RWPE1 (cell line): Measurements from ENCODE around the gene CEP104.

Experiments
- CTCF ChIA-PET: fragments of 350-600 bp; sonication (Branson Sonifier 250); formaldehyde crosslinking; extraction: SDS; loops from one replicate; lab custom pipeline; 2021; lab: Yijun Ruan, JAX
- POLR2A ChIA-PET: fragments of 400-600 bp; formaldehyde crosslinking; extraction: SDS; loops from one replicate; lab custom pipeline; 2020; ENCODE audit warnings: antibody characterized with exemption; ENCODE audit not compliant: low non-redundant PET; lab: Yijun Ruan, JAX
- DNase-seq: peaks from one replicate; pipeline ENCODE4 v3.0.0; 2012; ENCODE audit warnings: low spot score
- H3K27ac ChIP-seq: fragments of 450-650 bp; 2 replicates; pipeline ENCODE4 v1.5.1; 2017
- TF ChIP-seq, protein P1 (sequence below): fragments of 450-650 bp; conservative IDR thresholded peaks from 2 replicates; pipeline ENCODE4 v1.5.1; 2017; ENCODE audit warnings: low read depth, mild to moderate bottlenecking

CEP104 gene

DNA sequence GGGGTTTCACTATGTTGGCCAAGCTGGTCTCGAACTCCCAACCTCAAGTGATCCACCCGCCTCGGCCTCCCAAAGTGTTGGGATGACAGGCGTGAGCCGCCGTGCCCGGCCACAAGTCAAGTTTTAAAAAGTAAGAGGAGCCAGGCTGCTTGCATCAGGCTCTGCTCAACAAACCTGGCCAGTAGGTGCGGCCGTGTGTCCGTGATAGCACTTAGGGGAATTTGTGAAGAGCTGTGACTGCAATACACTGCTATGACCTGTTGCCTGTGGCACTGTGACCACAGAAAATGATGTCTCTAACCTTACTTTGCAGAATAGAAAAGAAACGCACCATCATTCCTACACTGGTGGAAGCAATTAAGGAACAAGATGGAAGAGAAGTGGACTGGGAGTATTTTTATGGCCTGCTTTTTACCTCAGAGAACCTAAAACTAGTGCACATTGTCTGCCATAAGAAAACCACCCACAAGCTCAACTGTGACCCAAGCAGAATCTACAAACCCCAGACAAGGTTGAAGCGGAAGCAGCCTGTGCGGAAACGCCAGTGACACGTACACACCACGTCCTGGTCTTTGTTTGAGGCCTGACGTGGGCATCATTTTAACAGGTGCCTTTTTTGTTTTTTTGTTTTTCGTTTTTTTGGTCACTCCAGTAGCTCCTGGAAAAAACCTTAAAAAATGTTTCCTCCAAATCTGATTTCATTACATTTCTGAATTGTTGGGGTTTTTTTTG lies 26.3 kb upstream of the CEP104 start:
- ChIA-PET POLR2A (interaction anchor here (0.6 kb wide), 1 partner anchor 26 kb away, joined by 4 read pairs; the partner anchor contains the start of gene DFFB), CTCF (interaction anchor here (0.6 to 1.0 kb wide), 4 partner anchors 16 to 491 kb away, joined by 3 to 9 read pairs (median 4); no protein-coding TSS in a partner anchor)
- TF ChIP-seq, protein P1, sequence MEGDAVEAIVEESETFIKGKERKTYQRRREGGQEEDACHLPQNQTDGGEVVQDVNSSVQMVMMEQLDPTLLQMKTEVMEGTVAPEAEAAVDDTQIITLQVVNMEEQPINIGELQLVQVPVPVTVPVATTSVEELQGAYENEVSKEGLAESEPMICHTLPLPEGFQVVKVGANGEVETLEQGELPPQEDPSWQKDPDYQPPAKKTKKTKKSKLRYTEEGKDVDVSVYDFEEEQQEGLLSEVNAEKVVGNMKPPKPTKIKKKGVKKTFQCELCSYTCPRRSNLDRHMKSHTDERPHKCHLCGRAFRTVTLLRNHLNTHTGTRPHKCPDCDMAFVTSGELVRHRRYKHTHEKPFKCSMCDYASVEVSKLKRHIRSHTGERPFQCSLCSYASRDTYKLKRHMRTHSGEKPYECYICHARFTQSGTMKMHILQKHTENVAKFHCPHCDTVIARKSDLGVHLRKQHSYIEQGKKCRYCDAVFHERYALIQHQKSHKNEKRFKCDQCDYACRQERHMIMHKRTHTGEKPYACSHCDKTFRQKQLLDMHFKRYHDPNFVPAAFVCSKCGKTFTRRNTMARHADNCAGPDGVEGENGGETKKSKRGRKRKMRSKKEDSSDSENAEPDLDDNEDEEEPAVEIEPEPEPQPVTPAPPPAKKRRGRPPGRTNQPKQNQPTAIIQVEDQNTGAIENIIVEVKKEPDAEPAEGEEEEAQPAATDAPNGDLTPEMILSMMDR, result no peak
- DNase-seq, result no peak
- no peak overlapping the region for H3K27ac ChIP-seq

DNA sequence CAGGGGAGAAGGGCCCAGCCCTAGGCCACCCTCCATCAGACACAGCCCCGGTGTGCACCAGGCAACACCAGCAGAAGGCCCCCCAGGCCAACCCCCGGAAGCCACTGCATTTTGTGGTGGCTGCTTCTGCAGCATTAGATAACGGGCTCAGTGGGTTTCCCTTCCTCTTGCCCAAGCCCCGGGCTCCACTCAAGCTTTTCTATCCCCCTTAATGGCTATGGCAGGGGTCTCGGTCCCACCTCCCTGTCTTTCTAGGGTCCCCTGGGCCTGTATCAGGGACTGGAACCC lies 24.1 kb upstream of the CEP104 start:
- POLR2A ChIA-PET, result no interaction called here
- TF ChIP-seq, protein P1, result no peak
- CTCF ChIA-PET, result no interaction called here
- DNase-seq, result no peak
- H3K27ac ChIP-seq, result no peak overlapping the region

DNA sequence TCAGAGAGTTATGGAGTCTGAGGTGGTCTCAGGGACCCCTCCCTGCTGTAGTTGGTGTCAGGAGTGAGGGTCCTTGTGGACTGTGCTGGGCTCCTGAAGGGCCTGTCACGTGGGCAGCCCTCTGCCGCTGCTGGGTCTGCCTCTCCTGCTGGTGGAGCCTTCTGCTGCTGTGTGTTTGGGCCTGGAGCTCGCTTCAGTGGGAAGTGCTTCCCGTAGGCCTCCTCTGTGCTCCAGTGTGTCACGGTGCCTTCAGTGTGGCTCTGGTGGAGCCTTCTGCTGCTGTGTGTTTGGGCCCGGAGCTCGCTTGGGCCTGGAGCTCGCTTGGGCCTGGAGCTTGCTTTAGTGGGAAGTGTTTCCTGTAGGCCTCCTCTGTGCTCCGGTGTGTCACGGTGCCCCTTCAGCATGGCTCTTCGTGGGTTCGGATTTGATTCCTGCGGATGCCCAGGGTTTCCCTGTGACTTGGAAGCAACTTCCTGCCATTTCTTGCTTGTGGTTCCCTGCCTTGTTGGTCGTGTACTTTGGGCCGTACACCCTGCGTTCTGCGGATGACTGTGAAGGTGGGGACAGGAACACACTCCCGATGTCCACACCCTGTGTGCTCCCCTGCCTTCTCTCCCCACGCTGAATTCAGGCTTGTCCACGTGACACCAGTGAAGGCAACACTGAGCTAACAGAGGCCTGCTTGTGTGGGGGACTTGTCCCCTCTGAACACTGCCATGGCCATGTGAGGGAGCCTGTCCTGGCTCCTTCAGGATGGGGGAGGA lies 23.6 kb upstream of the CEP104 start:
- CTCF ChIA-PET, result no interaction called here

DNA sequence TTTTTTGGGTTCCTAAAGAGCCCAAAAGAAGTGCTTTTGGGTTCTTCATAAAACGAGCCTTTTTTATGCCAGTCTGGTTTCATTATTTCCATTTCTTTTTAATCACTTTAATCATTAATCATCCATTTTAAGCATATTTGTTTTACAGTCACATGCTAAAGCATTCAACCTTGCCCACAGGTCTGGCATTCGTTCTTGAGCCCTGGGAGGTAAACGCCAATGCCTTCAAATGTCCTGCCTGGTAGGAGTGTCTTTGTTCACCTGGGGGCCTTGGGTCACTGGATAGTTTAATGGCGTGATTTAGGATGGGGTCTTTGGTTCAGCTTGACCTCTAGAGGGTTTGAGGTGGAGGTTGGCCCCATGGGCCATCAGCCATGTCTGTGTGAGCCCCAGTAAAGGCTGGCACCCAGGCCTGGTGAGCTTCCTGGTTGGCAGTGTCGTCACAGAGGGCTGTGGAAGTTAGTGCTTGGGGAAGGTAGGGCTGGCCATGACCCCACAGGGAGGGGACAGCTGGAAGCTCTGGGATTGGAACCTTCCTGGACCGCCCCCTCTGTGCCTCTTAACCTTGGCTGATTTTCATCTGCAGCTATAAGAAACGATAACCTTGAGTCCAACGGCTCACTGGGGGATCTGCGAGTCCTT lies 22.9 kb upstream of the CEP104 start:
- TF ChIP-seq, protein P1, result no peak
- ChIA-PET CTCF (no interaction called here), POLR2A (no interaction called here)
- H3K27ac ChIP-seq, result no peak overlapping the region
- no peak for DNase-seq

More for the DNA sequence above, 23.6 kb upstream of the CEP104 start:
- H3K27ac ChIP-seq, result no peak overlapping the region
- POLR2A ChIA-PET, result no interaction called here
- DNase-seq, result no peak
- TF ChIP-seq, protein P1, result no peak

DNA sequence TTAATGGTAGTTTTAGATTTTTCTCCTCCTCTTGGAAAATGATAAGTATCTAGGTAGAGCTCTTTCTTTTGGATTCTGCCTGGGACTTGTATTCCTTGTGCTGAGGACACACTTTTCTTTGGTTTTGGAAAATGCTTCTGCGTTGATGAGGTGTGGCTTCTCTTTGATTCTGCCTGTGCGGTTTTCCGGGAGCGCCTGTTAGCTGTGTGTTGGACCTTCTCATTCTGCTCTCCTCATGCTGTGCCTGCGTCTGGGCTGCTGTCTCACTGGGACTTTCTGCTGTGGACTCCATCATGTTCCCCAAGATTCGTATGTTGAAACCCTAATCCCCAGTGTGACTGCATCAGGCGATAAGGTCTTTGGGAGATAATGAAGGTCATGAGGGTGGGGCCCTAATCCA lies 22.1 kb upstream of the CEP104 start:
- no peak for DNase-seq
- CTCF ChIA-PET, result no interaction called here
- TF ChIP-seq, protein P1, result no peak
- no peak overlapping the region for H3K27ac ChIP-seq
- POLR2A ChIA-PET, result no interaction called here

DNA sequence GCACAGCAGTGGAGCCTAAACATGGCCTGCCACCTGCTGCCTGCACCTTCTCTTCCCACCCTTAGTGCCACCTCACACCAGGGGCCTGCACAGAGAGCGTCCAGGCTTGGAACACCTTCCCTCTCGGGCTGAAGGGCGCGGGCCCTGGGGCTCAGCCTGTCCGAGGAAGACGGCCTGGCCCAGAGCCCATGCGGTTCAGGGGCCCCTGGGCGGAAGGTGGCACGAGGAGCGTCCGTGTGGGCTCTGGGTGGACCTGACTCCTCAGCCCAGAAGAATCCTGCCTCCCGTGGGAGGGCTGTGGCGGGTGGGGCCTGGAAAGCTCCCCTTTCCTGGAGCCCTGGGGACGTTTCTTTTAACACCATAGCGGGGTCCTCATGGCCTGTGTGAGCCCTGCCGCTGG lies 19.7 kb upstream of the CEP104 start:
- POLR2A ChIA-PET, result no interaction called here
- H3K27ac ChIP-seq, result no peak overlapping the region
- CTCF ChIA-PET, result interaction anchor here (0.6 kb wide), 1 partner anchor 626 kb away, joined by 3 read pairs; no protein-coding TSS in a partner anchor
- TF ChIP-seq, protein P1, result no peak
- DNase-seq, result no peak
